ENCODE data around the gene ZEB1.

ZEB1 gene

GRCh38 chr10:31490858-31491504 is 172.0 kb downstream of the ZEB1 start:
- TF ChIP-seq ZNF341 (tag by site-specific recombination; IDR thresholded peaks at IDR 0.05; ENCODE audit: low read depth): no peak
- TF ChIP-seq MZF1 (tag by site-specific recombination; IDR thresholded peaks at IDR 0.05; ENCODE audit: borderline replicate concordance): no peak
- TF ChIP-seq ZNF654 (tag by site-specific recombination; IDR thresholded peaks at IDR 0.05; ENCODE audit: low read depth): peak; percentile 17; the same call in 1 of the 2 replicates
- Histone ChIP-seq H3K27ac (ENCODE audit: extremely low read depth, low read depth, low read length) (no peak overlapping the region), H3K36me3 (ENCODE audit: control insufficient read depth in 2 of 2, insufficient read depth in 1 of 2, low read length in 2 of 2) (no peaks in the 10 kb centered on the region), H3K4me3 (ENCODE audit: low read depth, low read length) (no peak overlapping the region), H3K9me3 (ENCODE audit: control insufficient read depth, insufficient read depth, low read depth, low read length) (no peaks in the 10 kb centered on the region), H3K4me1 (ENCODE audit: control insufficient read depth, insufficient read depth, low read length) (no peaks in the 10 kb centered on the region)
- ChIA-PET CTCF (interaction anchor here (0.6 to 1.3 kb wide), 6 partner anchors 9 to 761 kb away, joined by 3 to 8 read pairs (median 4); no protein-coding TSS in a partner anchor), POLR2A (interaction anchor here (0.7 kb wide), 1 partner anchor 707 kb away, joined by 3 read pairs; no protein-coding TSS in a partner anchor)

- H3K4me3 ChIP-seq (ENCODE audit: low read depth, low read length): no peak overlapping the region
- POLR2A ChIA-PET: no interaction called here
- peaks cover 5 to 10% of the 10 kb centered on the region in 2 experiments; a peak in 2 of 3 replicates for H3K36me3 ChIP-seq (ENCODE audit: control insufficient read depth in 2 of 2, insufficient read depth in 1 of 2, low read length in 2 of 2)
- no peaks in the 10 kb centered on the region for H3K9me3 ChIP-seq (ENCODE audit: control insufficient read depth, insufficient read depth, low read depth, low read length)
- no peaks in the 10 kb centered on the region for H3K4me1 ChIP-seq (ENCODE audit: control insufficient read depth, insufficient read depth, low read length)
- CTCF ChIA-PET: no interaction called here
- no peak overlapping the region for H3K27ac ChIP-seq (ENCODE audit: extremely low read depth, low read depth, low read length)
- TF ChIP-seq SETDB1 (IDR thresholded peaks at IDR 0.05; ENCODE audit: insufficient read length, low read length) (peak; percentile 66), ELK4 (IDR thresholded peaks at IDR 0.05; ENCODE audit: borderline replicate concordance, low read depth, low read length) (no peak), ZBTB44 (tag by site-specific recombination; IDR thresholded peaks at IDR 0.05) (no peak)
Observed at GRCh38 chr10:31507427-31507826, 188.4 kb downstream of the ZEB1 start.

GRCh38 chr10:31508234-31508633 is 189.2 kb downstream of the ZEB1 start:
- H3K36me3 ChIP-seq (ENCODE audit: control insufficient read depth in 2 of 2, insufficient read depth in 1 of 2, low read length in 2 of 2): peaks cover 5 to 10% of the 10 kb centered on the region in 2 experiments; a peak in 2 of 3 replicates
- H3K4me1 ChIP-seq (ENCODE audit: control insufficient read depth, insufficient read depth, low read length): no peaks in the 10 kb centered on the region
- ChIA-PET CTCF (no interaction called here), POLR2A (no interaction called here)
- TF ChIP-seq ZNF558 (tag by site-specific recombination; IDR thresholded peaks at IDR 0.05) (no peak), ZNF791 (tag by site-specific recombination; IDR thresholded peaks at IDR 0.05) (no peak), ZNF654 (tag by site-specific recombination; IDR thresholded peaks at IDR 0.05; ENCODE audit: low read depth) (no peak), ZNF521 (tag by site-specific recombination; IDR thresholded peaks at IDR 0.05) (no peak)
- no peaks in the 10 kb centered on the region for H3K9me3 ChIP-seq (ENCODE audit: control insufficient read depth, insufficient read depth, low read depth, low read length)
- H3K27ac ChIP-seq (ENCODE audit: extremely low read depth, low read depth, low read length): no peak overlapping the region
- no peak overlapping the region for H3K4me3 ChIP-seq (ENCODE audit: low read depth, low read length)

GRCh38 chr10:31508882-31509281 is 189.9 kb downstream of the ZEB1 start:
- POLR2A ChIA-PET: no interaction called here
- TF ChIP-seq ZNF112 (tag by site-specific recombination; IDR thresholded peaks at IDR 0.05): no peak
- TF ChIP-seq SP7 (tag by site-specific recombination; IDR thresholded peaks at IDR 0.05): no peak
- TF ChIP-seq ZIC2 (tag by site-specific recombination; IDR thresholded peaks at IDR 0.05): no peak
- no peak for TF ChIP-seq EGR2 (tag by site-specific recombination; IDR thresholded peaks at IDR 0.05; ENCODE audit: low read depth)
- CTCF ChIA-PET: no interaction called here
- Histone ChIP-seq H3K27ac (ENCODE audit: extremely low read depth, low read depth, low read length) (no peak overlapping the region), H3K4me1 (ENCODE audit: control insufficient read depth, insufficient read depth, low read length) (no peaks in the 10 kb centered on the region), H3K4me3 (ENCODE audit: low read depth, low read length) (no peak overlapping the region), H3K36me3 (ENCODE audit: control insufficient read depth in 2 of 2, insufficient read depth in 1 of 2, low read length in 2 of 2) (peaks cover 5 to 10% of the 10 kb centered on the region in 2 experiments; a peak in 2 of 3 replicates), H3K9me3 (ENCODE audit: control insufficient read depth, insufficient read depth, low read depth, low read length) (no peaks in the 10 kb centered on the region)

Measured in HEK293 (cell line).